GM23248 (cell line): ENCODE results near the gene JHY. TPM values are rescaled to one million over a fixed set of nuclear protein-coding genes. Genes with fewer than 3 reads are reported as not detected.
A peak's percentile ranks its signal among the peaks of the same experiment; 100 is the strongest.
"Not testable (repeated sequence)": the region's sequence is repeated elsewhere in the genome, so short reads cannot be mapped to it uniquely, and the experiment has no call there.

ENCODE experiments used
- DNase-seq: peaks from one replicate; pipeline ENCODE4 v3.0.0-alpha.2; 2015
- H2AFZ ChIP-seq: fragments of 200-600 bp; sonication (generic); 2 replicates; pipeline ENCODE4 v1.6.1; 2016; ENCODE audit warnings: antibody characterized with exemption
- H3F3A ChIP-seq: fragments of 200-600 bp; sonication (generic); 2 replicates; pipeline ENCODE4 v1.6.1; 2016; ENCODE audit warnings: mild to moderate bottlenecking, antibody characterized with exemption, mixed run types; ENCODE audit not compliant: insufficient read depth
- H3K27ac ChIP-seq: fragments of 200-600 bp; sonication (generic); 2 replicates; pipeline ENCODE4 v1.5.1; 2016; ENCODE audit warnings: mild to moderate bottlenecking
- H3K27me3 ChIP-seq: fragments of 200-600 bp; sonication (generic); replicated peaks from 2 replicates; pipeline ENCODE4 v1.6.1; 2016; ENCODE audit warnings: mild to moderate bottlenecking; ENCODE audit not compliant: insufficient read depth
- H3K36me3 ChIP-seq: fragments of 200-600 bp; sonication (generic); 2 replicates; pipeline ENCODE4 v1.6.1; 2016; ENCODE audit warnings: low read depth, mild to moderate bottlenecking
- H3K4me1 ChIP-seq: fragments of 200-600 bp; sonication (generic); 2 replicates; pipeline ENCODE4 v1.6.1; 2016; ENCODE audit warnings: mild to moderate bottlenecking; ENCODE audit not compliant: insufficient read depth
- H3K4me2 ChIP-seq: fragments of 200-600 bp; sonication (generic); one replicate; pipeline ENCODE4 v1.6.1; 2016; ENCODE audit warnings: mild to moderate bottlenecking; ENCODE audit not compliant: unreplicated experiment
- H3K4me3 ChIP-seq: fragments of 200-600 bp; sonication (generic); 2 replicates; pipeline ENCODE4 v1.5.1; 2016; ENCODE audit warnings: mild to moderate bottlenecking
- H3K79me2 ChIP-seq: fragments of 200-600 bp; sonication (generic); 2 replicates; pipeline ENCODE4 v1.6.1; 2016; ENCODE audit warnings: mild to moderate bottlenecking; ENCODE audit not compliant: insufficient read depth
- H3K9ac ChIP-seq: fragments of 200-600 bp; sonication (generic); 2 replicates; pipeline ENCODE4 v1.6.1; 2016; ENCODE audit warnings: mild to moderate bottlenecking
- H3K9me2 ChIP-seq: fragments of 200-600 bp; sonication (generic); 2 replicates; pipeline ENCODE4 v1.6.1; 2016; ENCODE audit warnings: mixed run types, mild to moderate bottlenecking, moderate library complexity; ENCODE audit not compliant: insufficient read depth
- H3K9me3 ChIP-seq: fragments of 200-600 bp; sonication (generic); one replicate; pipeline ENCODE4 v1.6.1; 2017; ENCODE audit warnings: low read depth
- H4K20me1 ChIP-seq: fragments of 200-600 bp; sonication (generic); 2 replicates; pipeline ENCODE4 v1.6.0; 2016; ENCODE audit not compliant: insufficient read depth
- EZH2 ChIP-seq: fragments of 200-600 bp; sonication (generic); IDR thresholded peaks from 2 replicates; pipeline ENCODE4 v1.6.1; 2018; ENCODE audit warnings: antibody characterized with exemption, mild to moderate bottlenecking; ENCODE audit not compliant: insufficient read depth, poor library complexity, severe bottlenecking
- EZH2phosphoT487 ChIP-seq: fragments of 200-600 bp; sonication (generic); IDR thresholded peaks from 2 replicates; pipeline ENCODE4 v1.6.1; 2018; ENCODE audit warnings: antibody characterized with exemption, moderate library complexity, mild to moderate bottlenecking, low read depth; ENCODE audit not compliant: insufficient read depth
- WGBS, 2 experiments: methylation state at CpG; one replicate each; pipeline ENCODE4 v1.1.6; 2015 to 2017; ENCODE audit warnings: low lambda C conversion rate in 2 of 2, low coverage in 1 of 2; ENCODE audit errors: missing lambda C conversion rate in 2 of 2; 5-methylcytosine and 5-hydroxymethylcytosine counted together
- in situ Hi-C: fragments of 300-500 bp; cut with MboI; formaldehyde crosslinking; loops from 2 replicates; pipeline ENCODE4 v1.15.0; 2020
- polyA plus RNA-seq: library from polyadenylated mRNA; unstranded; fragments of >200 nt; fragmentation: Nextera tagmentation; extraction: Ambion mirVana; gene quantifications from 2 replicates; pipeline ENCODE4 v1.2.1, GENCODE V29; 2016
- total RNA-seq: library from RNA; depleted of rRNA; stranded (reverse); fragments of >200 nt; shearing (Covaris generic); gene quantifications from 2 replicates; pipeline ENCODE4 v1.2.3, GENCODE V29; 2014

The JHY gene
- total and polyA plus RNA-seq, 2 experiments from 2014 or later, result 5.1 to 5.3 TPM

GRCh38 chr11:122853971-122854446 is 28.6 kb upstream of the JHY start:
- Histone ChIP-seq H3K9me3 (no peaks in the 10 kb centered on the region), H3K4me2 (peak overlapping the region; percentile 36), H3K4me3 (no peak overlapping the region), H3K36me3 (no peaks in the 10 kb centered on the region), H3K9me2 (no peaks in the 10 kb centered on the region), H3K27me3 (no peaks in the 10 kb centered on the region), H3K9ac (no peak overlapping the region), H2AFZ (peak overlapping the region; percentile 56), H3K79me2 (no peaks in the 10 kb centered on the region), H3K4me1 (peaks cover 36% of the 10 kb centered on the region), H4K20me1 (no peaks in the 10 kb centered on the region), H3F3A (peaks cover 25% of the 10 kb centered on the region), H3K27ac (peak overlapping the region; percentile 28)
- DNase-seq, result peak; percentile 83
- in situ Hi-C loops, result loop anchor here (5.0 kb wide), 1 partner anchor 222 kb away; no protein-coding TSS in a partner anchor
- TF ChIP-seq EZH2phosphoT487 (no peak), EZH2 (no peak)
- 31 to 36% methylated on average over 3 of the region's 3 CpGs for WGBS, 2 experiments

- in situ Hi-C loops, result no loop called here
- Histone ChIP-seq H3K4me2 (no peak overlapping the region), H3K27ac (no peak overlapping the region), H3K9me3 (no peaks in the 10 kb centered on the region), H3K27me3 (no peaks in the 10 kb centered on the region), H3K4me3 (no peak overlapping the region), H4K20me1 (no peaks in the 10 kb centered on the region), H3K79me2 (no peaks in the 10 kb centered on the region), H3K9me2 (no peaks in the 10 kb centered on the region), H3K36me3 (no peaks in the 10 kb centered on the region), H3K9ac (no peak overlapping the region), H3F3A (peaks cover 11% of the 10 kb centered on the region), H2AFZ (no peak overlapping the region), H3K4me1 (peaks cover 11% of the 10 kb centered on the region)
- TF ChIP-seq EZH2 (no peak), EZH2phosphoT487 (no peak)
- WGBS, 2 experiments, result 68 to 76% methylated on average over 3 of the region's 3 CpGs
- DNase-seq, result no peak
Observed at GRCh38 chr11:122861631-122862030, 20.9 kb upstream of the JHY start.

GRCh38 chr11:122862091-122862490 is 20.5 kb upstream of the JHY start:
- Histone ChIP-seq H4K20me1 (no peaks in the 10 kb centered on the region), H3F3A (peaks cover 8% of the 10 kb centered on the region), H3K79me2 (no peaks in the 10 kb centered on the region), H3K36me3 (no peaks in the 10 kb centered on the region), H3K9me3 (no peaks in the 10 kb centered on the region), H3K4me3 (no peak overlapping the region), H3K27me3 (no peaks in the 10 kb centered on the region), H3K9ac (no peak overlapping the region), H3K4me2 (no peak overlapping the region), H3K27ac (no peak overlapping the region), H3K4me1 (peaks cover 8% of the 10 kb centered on the region), H2AFZ (no peak overlapping the region), H3K9me2 (no peaks in the 10 kb centered on the region)
- in situ Hi-C loops, result no loop called here
- no peak for TF ChIP-seq EZH2phosphoT487
- no peak for TF ChIP-seq EZH2
- DNase-seq, result no peak
- 88 to 92% methylated on average over 1 of the region's 1 CpG for WGBS, 2 experiments

- H3K79me2 ChIP-seq, in situ Hi-C loops, H3K36me3 ChIP-seq, H3K27me3 ChIP-seq, H3K9me3 ChIP-seq, H3K4me3 ChIP-seq, H3F3A ChIP-seq, H3K27ac ChIP-seq, H3K4me2 ChIP-seq, H2AFZ ChIP-seq, H3K4me1 ChIP-seq, H3K9ac ChIP-seq, DNase-seq, H4K20me1 ChIP-seq, H3K9me2 ChIP-seq: not testable (repeated sequence)
- 20 to 27% methylated on average over 1 of the region's 1 CpG for WGBS, 2 experiments
Observed at GRCh38 chr11:122863154-122863553, 19.4 kb upstream of the JHY start.

GRCh38 chr11:122863704-122864326 is 18.7 kb upstream of the JHY start:
- H3K9me2 ChIP-seq, result no peaks in the 10 kb centered on the region
- H2AFZ ChIP-seq, result no peak overlapping the region
- no peak overlapping the region for H3K27ac ChIP-seq
- no peak overlapping the region for H3K4me2 ChIP-seq
- no peaks in the 10 kb centered on the region for H3K27me3 ChIP-seq
- WGBS, 2 experiments, result 25 to 27% methylated on average over 7 of the region's 7 CpGs
- H4K20me1 ChIP-seq, result no peaks in the 10 kb centered on the region
- no peak overlapping the region for H3K4me3 ChIP-seq
- TF ChIP-seq EZH2 (no peak), EZH2phosphoT487 (no peak)
- H3K79me2 ChIP-seq, result no peaks in the 10 kb centered on the region
- in situ Hi-C loops, result no loop called here
- no peak overlapping the region for H3K9ac ChIP-seq
- no peaks in the 10 kb centered on the region for H3K4me1 ChIP-seq
- peak; percentile 75 for DNase-seq
- H3F3A ChIP-seq, result no peaks in the 10 kb centered on the region
- H3K36me3 ChIP-seq, result no peaks in the 10 kb centered on the region
- no peaks in the 10 kb centered on the region for H3K9me3 ChIP-seq
